ENCODE results near the gene KRT26.

Gene KRT26

DNA sequence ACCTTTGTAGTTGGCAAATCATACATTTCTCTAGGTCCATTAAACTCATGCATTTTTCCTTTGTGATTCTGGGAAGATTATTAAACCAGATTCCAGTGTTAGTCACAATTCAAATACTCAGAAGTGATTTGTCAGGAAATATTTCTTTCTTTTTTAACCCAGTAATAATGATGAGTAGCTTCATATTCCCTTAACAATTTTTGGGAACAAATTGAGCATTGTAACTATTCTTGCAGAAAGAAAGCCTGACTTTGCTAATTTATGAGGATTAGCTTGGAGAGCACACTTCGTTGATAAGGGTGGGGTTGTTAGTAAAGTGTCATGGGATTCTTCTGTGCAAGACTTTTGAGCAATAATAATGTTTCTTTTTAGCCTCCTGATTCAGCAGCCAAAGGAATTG is 49.8 kb downstream of the KRT26 start:
- no peak for DNase-seq

DNA sequence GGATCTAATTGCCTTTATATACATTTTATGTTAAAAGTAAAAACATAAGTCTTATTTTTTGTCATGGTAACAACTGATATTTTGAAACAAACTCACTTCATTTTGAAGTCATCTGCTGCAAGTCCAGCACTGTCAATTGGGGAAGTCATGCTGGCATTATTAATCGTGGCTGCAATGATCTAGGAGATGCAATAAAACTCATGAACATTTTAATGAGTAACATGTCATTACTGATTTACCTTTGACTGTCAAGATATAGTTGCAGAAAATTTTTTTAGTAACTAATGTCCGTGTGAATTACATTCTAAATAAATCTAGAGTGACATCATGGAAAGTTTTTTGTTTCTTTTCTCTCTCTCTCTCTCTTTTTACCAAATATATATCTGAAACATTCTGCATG is 51.1 kb downstream of the KRT26 start:
- no peak for DNase-seq

DNA sequence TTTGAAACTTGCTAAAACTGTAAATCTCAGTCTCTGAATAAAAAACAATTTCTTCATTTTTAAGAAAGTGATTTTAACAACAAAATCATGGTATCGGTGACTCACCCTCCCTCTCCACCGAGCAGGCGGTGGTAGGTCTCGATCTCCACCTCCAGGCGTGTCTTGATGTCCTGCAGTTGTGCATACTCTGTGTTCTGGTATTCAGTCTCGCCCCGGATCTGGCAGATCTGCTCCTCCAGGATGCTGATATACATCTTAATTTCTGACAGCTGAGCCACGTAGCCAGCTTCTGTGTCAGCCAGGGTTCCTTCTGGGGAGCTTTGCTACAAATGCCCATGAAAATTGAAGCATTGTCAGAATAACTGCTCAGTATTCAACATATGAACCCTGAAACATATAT is 53.1 kb downstream of the KRT26 start:
- DNase-seq, result no peak

DNA sequence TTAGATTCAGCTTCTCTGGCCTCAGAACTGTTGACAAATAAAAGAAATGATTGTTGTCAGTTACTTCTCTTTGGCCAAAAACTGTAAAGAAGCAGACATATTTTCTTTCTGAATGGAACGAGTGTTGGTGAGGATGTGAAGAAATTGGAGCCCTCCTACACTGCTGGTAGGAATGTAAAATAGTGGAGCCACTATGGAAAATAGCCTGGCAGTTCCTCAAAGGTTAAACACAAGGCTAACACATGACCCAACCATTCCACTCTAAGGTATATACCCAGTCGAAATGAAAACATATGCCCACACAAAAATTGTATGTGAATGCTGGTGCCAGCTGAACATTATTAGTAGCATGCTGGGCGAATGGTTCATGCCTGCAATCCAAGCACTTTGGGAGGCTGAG is 54.2 kb downstream of the KRT26 start:
- no peak for DNase-seq

Data from NCI-H1417 treated with DMSO at 0.1 percent for 48 hours (cell line).